B cell (primary cell): ENCODE results near the gene DUSP7.

Source experiments
- EZH2 ChIP-seq: IDR thresholded peaks from 2 replicates; pipeline ENCODE4 v1.6.1; 2012; ENCODE audit warnings: borderline replicate concordance, low read depth, mild to moderate bottlenecking, moderate library complexity, low read length; ENCODE audit not compliant: insufficient read depth, poor library complexity, severe bottlenecking
- TF ChIP-seq, protein P1 (sequence below): fragments of 200-600 bp; IDR thresholded peaks from one replicate; pipeline ENCODE4 v1.8.0; 2022; ENCODE audit warnings: antibody characterized with exemption, mild to moderate bottlenecking

DNA sequence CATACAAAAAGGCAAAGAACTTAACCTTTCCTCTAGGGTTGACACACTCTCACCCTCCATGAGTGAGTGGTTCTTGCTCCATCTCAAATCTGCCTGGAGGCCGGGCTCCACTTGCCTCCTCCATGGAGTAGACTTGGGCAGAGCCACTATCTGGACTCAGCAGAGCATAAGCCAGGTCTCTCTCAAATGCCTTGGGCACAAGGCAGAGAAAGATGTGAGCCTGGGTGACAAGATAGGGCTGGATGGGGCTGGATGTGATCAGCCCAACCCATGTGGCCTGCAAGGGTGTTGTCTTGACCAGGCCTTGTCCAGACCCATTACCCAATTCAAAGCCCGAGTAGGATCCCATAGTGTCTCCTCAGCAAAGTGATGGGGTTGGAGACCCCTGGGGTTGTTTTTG is 56.5 kb downstream of the DUSP7 start:
- TF ChIP-seq EZH2, result no peak
- TF ChIP-seq, protein P1, sequence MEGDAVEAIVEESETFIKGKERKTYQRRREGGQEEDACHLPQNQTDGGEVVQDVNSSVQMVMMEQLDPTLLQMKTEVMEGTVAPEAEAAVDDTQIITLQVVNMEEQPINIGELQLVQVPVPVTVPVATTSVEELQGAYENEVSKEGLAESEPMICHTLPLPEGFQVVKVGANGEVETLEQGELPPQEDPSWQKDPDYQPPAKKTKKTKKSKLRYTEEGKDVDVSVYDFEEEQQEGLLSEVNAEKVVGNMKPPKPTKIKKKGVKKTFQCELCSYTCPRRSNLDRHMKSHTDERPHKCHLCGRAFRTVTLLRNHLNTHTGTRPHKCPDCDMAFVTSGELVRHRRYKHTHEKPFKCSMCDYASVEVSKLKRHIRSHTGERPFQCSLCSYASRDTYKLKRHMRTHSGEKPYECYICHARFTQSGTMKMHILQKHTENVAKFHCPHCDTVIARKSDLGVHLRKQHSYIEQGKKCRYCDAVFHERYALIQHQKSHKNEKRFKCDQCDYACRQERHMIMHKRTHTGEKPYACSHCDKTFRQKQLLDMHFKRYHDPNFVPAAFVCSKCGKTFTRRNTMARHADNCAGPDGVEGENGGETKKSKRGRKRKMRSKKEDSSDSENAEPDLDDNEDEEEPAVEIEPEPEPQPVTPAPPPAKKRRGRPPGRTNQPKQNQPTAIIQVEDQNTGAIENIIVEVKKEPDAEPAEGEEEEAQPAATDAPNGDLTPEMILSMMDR, result no peak
